GM18499 (cell line): ENCODE results near the gene ASTL.

Source experiments
- ATAC-seq: cut with Tn5 transposase; IDR thresholded peaks from one replicate; pipeline ENCODE4 v1.9.1; 2021; ENCODE audit warnings: moderate number of reproducible peaks; ENCODE audit not compliant: insufficient read depth, unreplicated experiment

ASTL gene

GRCh38 chr2:96115631-96116423 is 22.5 kb downstream of the ASTL start:
- ATAC-seq = no peak

GRCh38 chr2:96114903-96115581 is 23.3 kb downstream of the ASTL start:
- no peak for ATAC-seq

- ATAC-seq = no peak
Observed at GRCh38 chr2:96114546-96114902, 23.8 kb downstream of the ASTL start.

GRCh38 chr2:96113951-96114350 is 24.4 kb downstream of the ASTL start:
- ATAC-seq = no peak

GRCh38 chr2:96113367-96113677 is 25.0 kb downstream of the ASTL start:
- no peak for ATAC-seq

GRCh38 chr2:96112501-96113366 is 25.6 kb downstream of the ASTL start:
- ATAC-seq = no peak

GRCh38 chr2:96111823-96112500 is 26.3 kb downstream of the ASTL start:
- ATAC-seq = no peak

- ATAC-seq = no peak
Observed at GRCh38 chr2:96111257-96111640, 27.1 kb downstream of the ASTL start.

- ATAC-seq = no peak
Observed at GRCh38 chr2:96110621-96111256, 27.6 kb downstream of the ASTL start.

GRCh38 chr2:96109931-96110511 is 28.3 kb downstream of the ASTL start:
- ATAC-seq = no peak

- no peak for ATAC-seq
Observed at GRCh38 chr2:96109361-96109680, 29.0 kb downstream of the ASTL start.

GRCh38 chr2:96108541-96109360 is 29.6 kb downstream of the ASTL start:
- ATAC-seq = no peak

GRCh38 chr2:96108151-96108540 is 30.2 kb downstream of the ASTL start:
- ATAC-seq = no peak

- ATAC-seq = no peak
Observed at GRCh38 chr2:96107708-96108065, 30.6 kb downstream of the ASTL start.

- ATAC-seq = no peak
Observed at GRCh38 chr2:96106991-96107707, 31.2 kb downstream of the ASTL start.

GRCh38 chr2:96105994-96106715 is 32.1 kb downstream of the ASTL start:
- ATAC-seq = no peak

- no peak for ATAC-seq
Observed at GRCh38 chr2:96105152-96105915, 33.0 kb downstream of the ASTL start.
